Keratinocyte (primary cell): ENCODE measurements around the gene EPAS1. TPM values are rescaled to one million over a fixed set of nuclear protein-coding genes. Genes with fewer than 3 reads are reported as not detected.

Experiments used
- DNase-seq: peaks from one replicate; pipeline ENCODE4 v3.0.0-alpha.2; 2011; ENCODE audit warnings: low read depth, missing footprints, low spot score
- FAIRE-seq: peaks from 2 replicates; lab custom pipeline; 2011; peaks lifted over from hg19 to GRCh38; lab: Jason Lieb, UNC
- H2AFZ ChIP-seq: 2 replicates; pipeline ENCODE4 v1.6.0; 2012; ENCODE audit warnings: low read length, control low read depth, inconsistent platforms; ENCODE audit not compliant: control insufficient read depth
- H3K27ac ChIP-seq: 2 replicates; pipeline ENCODE4 v1.5.1; 2011; ENCODE audit warnings: low read length; ENCODE audit not compliant: control insufficient read depth, insufficient read depth
- H3K27me3 ChIP-seq: 3 replicates; pipeline ENCODE4 v1.6.0; 2011; ENCODE audit warnings: low read length; ENCODE audit not compliant: control insufficient read depth, insufficient read depth; ENCODE audit errors: extremely low read depth
- H3K36me3 ChIP-seq, 2 experiments: 2 replicates in 1 of 2; 3 replicates in 1 of 2; pipeline ENCODE4 v1.5.1; 2011; ENCODE audit warnings: low read length in 2 of 2, mild to moderate bottlenecking in 1 of 2; ENCODE audit not compliant: control insufficient read depth in 2 of 2, insufficient read depth in 2 of 2; ENCODE audit errors: extremely low read depth in 1 of 2
- H3K4me1 ChIP-seq: 3 replicates; pipeline ENCODE4 v1.5.1; 2011; ENCODE audit warnings: low read length; ENCODE audit not compliant: control insufficient read depth, insufficient read depth; ENCODE audit errors: extremely low read depth
- H3K4me2 ChIP-seq: 3 replicates; pipeline ENCODE4 v1.6.0; 2011; ENCODE audit warnings: low read depth, low read length; ENCODE audit not compliant: control insufficient read depth, insufficient read depth; ENCODE audit errors: extremely low read depth
- H3K4me3 ChIP-seq, 3 experiments: fragments of 200-600 bp in 1 of 3; sonication (generic) in 1 of 3; 2 replicates in 2 of 3; 3 replicates in 1 of 3; pipeline ENCODE4 v1.5.1; 2011 to 2016; ENCODE audit warnings: low read length in 3 of 3, mild to moderate bottlenecking in 3 of 3, control low read depth in 2 of 3, inconsistent platforms in 1 of 3, low read depth in 1 of 3, mixed read lengths in 1 of 3, mixed run types in 1 of 3, moderate library complexity in 1 of 3; ENCODE audit not compliant: control insufficient read depth in 2 of 3, insufficient read depth in 2 of 3; ENCODE audit errors: extremely low read depth in 1 of 3
- H3K79me2 ChIP-seq: 2 replicates; pipeline ENCODE4 v1.6.0; 2012; ENCODE audit warnings: low read length; ENCODE audit not compliant: control insufficient read depth, insufficient read depth
- H3K9ac ChIP-seq: 3 replicates; pipeline ENCODE4 v1.6.0; 2011; ENCODE audit warnings: low read length; ENCODE audit not compliant: control insufficient read depth, insufficient read depth; ENCODE audit errors: extremely low read depth
- H3K9me1 ChIP-seq: 3 replicates; pipeline ENCODE4 v1.6.0; 2011; ENCODE audit warnings: low read length; ENCODE audit not compliant: control insufficient read depth, insufficient read depth; ENCODE audit errors: extremely low read depth
- H3K9me3 ChIP-seq: 2 replicates; pipeline ENCODE4 v1.5.1; 2012; ENCODE audit warnings: low read depth, low read length; ENCODE audit not compliant: control insufficient read depth
- H4K20me1 ChIP-seq: 3 replicates; pipeline ENCODE4 v1.6.0; 2011; ENCODE audit warnings: low read length; ENCODE audit not compliant: control insufficient read depth, insufficient read depth; ENCODE audit errors: extremely low read depth
- CTCF ChIP-seq, 3 experiments: IDR thresholded peaks in 1 of 3; conservative IDR thresholded peaks in 1 of 3; optimal IDR thresholded peaks in 1 of 3; 2 replicates in 2 of 3; 3 replicates in 1 of 3; pipeline versions ENCODE3 to v1.5.1; 2011; ENCODE audit warnings: low read length in 3 of 3, mild to moderate bottlenecking in 3 of 3, moderate library complexity in 2 of 3, control low read depth in 1 of 3, inconsistent platforms in 1 of 3; ENCODE audit not compliant: insufficient read depth in 2 of 3; ENCODE audit errors: extremely low read depth in 1 of 3
- EZH2 ChIP-seq: IDR thresholded peaks from one replicate; pipeline ENCODE4 v1.6.1; 2012; ENCODE audit warnings: inconsistent platforms, mild to moderate bottlenecking, low read length, moderate library complexity
- dilution Hi-C: fragments of 300-500 bp; cut with MboI; formaldehyde crosslinking; loops from one replicate; pipeline ENCODE4 v1.7.0; 2020; ENCODE audit warnings: low sequenced_read_pairs; ENCODE audit not compliant: extremely low pct_ligation_motif_present
- polyA plus RNA-seq, 5 experiments: library from polyadenylated mRNA; depleted of rRNA in 3 of 5; stranded (reverse) in 3 of 5; stranded (forward) in 1 of 5; unstranded in 1 of 5; fragments of >200 nt; gene quantifications; 1 replicate in 1 of 5; 2 replicates in 3 of 5; 3 replicates in 1 of 5; pipeline versions ENCODE4 v1.2.1 to v1.2.3, GENCODE V29; 2011 to 2012; ENCODE audit warnings: missing spikeins in 2 of 5, low read depth in 1 of 5, low replicate concordance in 1 of 5

EPAS1 gene
- polyA plus RNA-seq, 1 donor (not counting 4 experiments of a cell fraction or from before 2014, with no cell fraction given): 96.7 TPM

- H3K27me3 ChIP-seq: no peaks in the 10 kb centered on the region
- H3K36me3 ChIP-seq: no peaks in the 10 kb centered on the region
- peaks cover 16% of the 10 kb centered on the region for H3K79me2 ChIP-seq
- H3K9me1 ChIP-seq: no peaks in the 10 kb centered on the region
- dilution Hi-C loops: no loop called here
- FAIRE-seq: no peak
- H3K9ac ChIP-seq: no peak overlapping the region
- TF ChIP-seq CTCF (optimal IDR thresholded peaks at IDR 0.05 in 1 of 3, IDR thresholded peaks at IDR 0.05 in 1 of 3, conservative IDR thresholded peaks at IDR 0.05 in 1 of 3; ENCODE audit: extremely low read depth in 1 of 3, insufficient read depth in 2 of 3, low read length in 3 of 3) (peak in 2 of 3 experiments; percentile 32 to 76), EZH2 (no peak)
- no peak overlapping the region for H2AFZ ChIP-seq
- no peak for DNase-seq
- no peak overlapping the region for H3K4me2 ChIP-seq
- peaks cover 10% of the 10 kb centered on the region for H3K4me1 ChIP-seq
- no peak overlapping the region for H3K4me3 ChIP-seq
- no peaks in the 10 kb centered on the region for H3K9me3 ChIP-seq
- no peaks in the 10 kb centered on the region for H4K20me1 ChIP-seq
- no peak overlapping the region for H3K27ac ChIP-seq
Measured at GRCh38 chr2:46294176-46294836, 2.9 kb upstream of the EPAS1 start.

GRCh38 chr2:46296216-46296839 is 879 bp upstream of the EPAS1 start:
- no peak for DNase-seq
- no peak for FAIRE-seq

More at GRCh38 chr2:46296216-46296839, 879 bp upstream of the EPAS1 start:
- dilution Hi-C loops: no loop called here
- H3K27me3 ChIP-seq: no peaks in the 10 kb centered on the region
- no peaks in the 10 kb centered on the region for H3K36me3 ChIP-seq
- peaks cover 22% of the 10 kb centered on the region for H3K4me1 ChIP-seq
- H3K27ac ChIP-seq: peak overlapping the region; percentile 34
- H3K4me3 ChIP-seq: peak overlapping the region; percentile 58 to 67 (median 66)
- H2AFZ ChIP-seq: peak overlapping the region; percentile 76
- no peaks in the 10 kb centered on the region for H3K9me3 ChIP-seq
- TF ChIP-seq EZH2 (no peak), CTCF (optimal IDR thresholded peaks at IDR 0.05 in 1 of 3, IDR thresholded peaks at IDR 0.05 in 1 of 3, conservative IDR thresholded peaks at IDR 0.05 in 1 of 3; ENCODE audit: extremely low read depth in 1 of 3, insufficient read depth in 2 of 3, low read length in 3 of 3) (no peak)
- no peaks in the 10 kb centered on the region for H3K9me1 ChIP-seq
- H3K4me2 ChIP-seq: peak overlapping the region; percentile 89
- peaks cover 36% of the 10 kb centered on the region for H3K79me2 ChIP-seq
- no peaks in the 10 kb centered on the region for H4K20me1 ChIP-seq
- H3K9ac ChIP-seq: peak overlapping the region; percentile 72
